GM18505 (cell line): ENCODE data around the gene DNAJB1.
A peak's percentile ranks its signal among the peaks of the same experiment; 100 is the strongest.
"Not testable (repeated sequence)": the region's sequence is repeated elsewhere in the genome, so short reads cannot be mapped to it uniquely, and the experiment has no call there.

Source experiments
- ATAC-seq: cut with Tn5 transposase; IDR thresholded peaks from one replicate; pipeline ENCODE4 v1.9.1; 2021; ENCODE audit not compliant: unreplicated experiment
- POLR2A ChIP-seq: IDR thresholded peaks from 4 replicates; pipeline ENCODE4 v1.6.1; 2011; ENCODE audit warnings: borderline replicate concordance; ENCODE audit not compliant: insufficient read depth, insufficient read length; ENCODE audit errors: extremely low read depth

Gene DNAJB1

GRCh38 chr19:14517840-14518505 lies at the start of gene DNAJB1:
DNAJB1 (minus strand) TSS chr19:14518397; CDS start chr19:14518349, 48 bp downstream.
- TF ChIP-seq POLR2A, result peak; percentile 97
- peak; percentile 60 for ATAC-seq

- no peak for TF ChIP-seq POLR2A
- ATAC-seq, result no peak
Measured at GRCh38 chr19:14567079-14567478, 48.9 kb upstream of the DNAJB1 start.

GRCh38 chr19:14566712-14567077 lies 48.5 kb upstream of the DNAJB1 start:
- no peak for TF ChIP-seq POLR2A
- no peak for ATAC-seq

- no peak for ATAC-seq
- no peak for TF ChIP-seq POLR2A
Measured at GRCh38 chr19:14565765-14566711, 47.8 kb upstream of the DNAJB1 start.

DNA sequence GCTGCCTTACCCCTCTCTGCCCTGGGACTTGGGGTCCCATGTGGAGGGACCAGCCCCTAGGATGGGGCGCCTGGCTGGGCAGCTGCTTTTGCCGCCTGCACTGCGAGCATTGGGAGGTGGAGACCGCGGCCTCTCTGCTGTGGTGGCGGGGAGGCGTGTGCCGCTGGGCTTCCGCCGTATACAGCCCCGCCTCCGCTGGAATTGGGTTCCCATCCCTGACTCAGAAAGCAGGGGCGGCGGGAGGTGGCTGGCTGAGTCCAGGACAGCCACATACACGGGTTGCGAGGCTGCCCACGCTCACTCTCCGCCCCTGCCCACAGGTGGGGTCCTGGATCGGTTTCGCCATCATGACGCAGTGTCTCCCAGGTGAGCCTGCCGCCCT lies 47.1 kb upstream of the DNAJB1 start:
- ATAC-seq, result no peak
- TF ChIP-seq POLR2A, result no peak

- not testable (repeated sequence) for ATAC-seq
Measured at GRCh38 chr19:14564652-14565297, 46.6 kb upstream of the DNAJB1 start.

GRCh38 chr19:14563989-14564651 lies 45.9 kb upstream of the DNAJB1 start:
- no peak for ATAC-seq
- no peak for TF ChIP-seq POLR2A

- ATAC-seq, result no peak
- TF ChIP-seq POLR2A, result no peak
Measured at GRCh38 chr19:14563590-14563926, 45.4 kb upstream of the DNAJB1 start.

- no peak for TF ChIP-seq POLR2A
- ATAC-seq, result no peak
Measured at GRCh38 chr19:14562660-14563589, 44.7 kb upstream of the DNAJB1 start.

- no peak for ATAC-seq
- TF ChIP-seq POLR2A, result no peak
Measured at GRCh38 chr19:14561847-14562351, 43.7 kb upstream of the DNAJB1 start.

DNA sequence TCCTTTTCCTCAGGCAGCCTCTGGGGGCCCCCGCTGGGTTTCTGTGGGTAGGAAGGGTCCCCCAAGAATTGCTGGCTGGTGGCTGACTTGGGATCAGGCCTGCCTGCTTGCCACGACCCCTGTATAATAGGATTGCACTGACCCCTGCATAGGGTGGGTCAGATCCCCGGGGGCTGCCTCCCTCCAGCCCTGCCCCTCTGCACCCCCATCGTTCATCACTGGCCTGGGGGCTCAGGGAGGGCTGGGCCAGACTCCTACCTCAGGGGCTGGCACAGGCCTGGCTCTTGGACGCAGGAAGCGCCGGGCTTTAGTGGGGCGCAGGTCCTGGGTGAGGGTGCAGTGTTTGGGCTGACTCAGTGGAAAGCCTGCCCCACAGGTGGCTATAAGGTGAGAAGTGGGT lies 43.1 kb upstream of the DNAJB1 start:
- no peak for ATAC-seq
- TF ChIP-seq POLR2A, result no peak

GRCh38 chr19:14560776-14561108 lies 42.5 kb upstream of the DNAJB1 start:
- ATAC-seq, result no peak
- no peak for TF ChIP-seq POLR2A
